ENCODE measurements around the gene TRPV4.
"Not testable (repeated sequence)": the region's sequence is repeated elsewhere in the genome, so short reads cannot be mapped to it uniquely, and the experiment has no call there.

The TRPV4 gene

GRCh38 chr12:109858764-109859163 lies 25.6 kb upstream of the TRPV4 start:
- DNase-seq: no peak

- no peak for DNase-seq
Measured at GRCh38 chr12:109857715-109858114, 24.5 kb upstream of the TRPV4 start.

GRCh38 chr12:109855377-109855776 lies 22.2 kb upstream of the TRPV4 start:
- DNase-seq: no peak

- DNase-seq: not testable (repeated sequence)
Measured at GRCh38 chr12:109850518-109850917, 17.3 kb upstream of the TRPV4 start.

GRCh38 chr12:109847142-109847735 lies 14.0 kb upstream of the TRPV4 start:
- DNase-seq: no peak

- DNase-seq: no peak
Measured at GRCh38 chr12:109845824-109846205, 12.6 kb upstream of the TRPV4 start.

GRCh38 chr12:109844983-109845823 lies 12.0 kb upstream of the TRPV4 start:
- peak; percentile 94 for DNase-seq

- no peak for DNase-seq
Measured at GRCh38 chr12:109844091-109844490, 10.9 kb upstream of the TRPV4 start.

- no peak for DNase-seq
Measured at GRCh38 chr12:109842021-109842420, 8.8 kb upstream of the TRPV4 start.

- no peak for DNase-seq
Measured at GRCh38 chr12:109841356-109841755, 8.2 kb upstream of the TRPV4 start.

- DNase-seq: no peak
Measured at GRCh38 chr12:109840305-109841074, 7.3 kb upstream of the TRPV4 start.

GRCh38 chr12:109839444-109839843 lies 6.2 kb upstream of the TRPV4 start:
- no peak for DNase-seq

- no peak for DNase-seq
Measured at GRCh38 chr12:109836916-109837315, 3.7 kb upstream of the TRPV4 start.

GRCh38 chr12:109835827-109836226 lies 2.6 kb upstream of the TRPV4 start:
- DNase-seq: no peak

- DNase-seq: no peak
Measured at GRCh38 chr12:109832541-109833306, 474 bp downstream of the TRPV4 start.

GRCh38 chr12:109831929-109832328 lies 1.3 kb downstream of the TRPV4 start:
- DNase-seq: no peak

- DNase-seq: no peak
Measured at GRCh38 chr12:109831365-109831764, 1.8 kb downstream of the TRPV4 start.

GRCh38 chr12:109830718-109831117 lies 2.5 kb downstream of the TRPV4 start:
- no peak for DNase-seq

GRCh38 chr12:109830267-109830666 lies 2.9 kb downstream of the TRPV4 start:
- DNase-seq: no peak

GRCh38 chr12:109829667-109830066 lies 3.5 kb downstream of the TRPV4 start:
- DNase-seq: no peak

- no peak for DNase-seq
Measured at GRCh38 chr12:109828754-109829511, 4.3 kb downstream of the TRPV4 start.
